Activated T-cell treated with anti-CD3 and anti-CD28 coated beads for 24 hours (primary cell): Measurements from ENCODE around the gene MSX1.

Experiments
- DNase-seq: peaks from one replicate; pipeline ENCODE4 v3.0.0-alpha.2; 2020; ENCODE audit warnings: low read depth

The MSX1 gene

GRCh38 chr4:4858527-4859324, 739 bp upstream of the MSX1 start:
- DNase-seq: no peak

- DNase-seq: no peak
Measured at GRCh38 chr4:4859799-4860599, 534 bp downstream of the MSX1 start.

DNA sequence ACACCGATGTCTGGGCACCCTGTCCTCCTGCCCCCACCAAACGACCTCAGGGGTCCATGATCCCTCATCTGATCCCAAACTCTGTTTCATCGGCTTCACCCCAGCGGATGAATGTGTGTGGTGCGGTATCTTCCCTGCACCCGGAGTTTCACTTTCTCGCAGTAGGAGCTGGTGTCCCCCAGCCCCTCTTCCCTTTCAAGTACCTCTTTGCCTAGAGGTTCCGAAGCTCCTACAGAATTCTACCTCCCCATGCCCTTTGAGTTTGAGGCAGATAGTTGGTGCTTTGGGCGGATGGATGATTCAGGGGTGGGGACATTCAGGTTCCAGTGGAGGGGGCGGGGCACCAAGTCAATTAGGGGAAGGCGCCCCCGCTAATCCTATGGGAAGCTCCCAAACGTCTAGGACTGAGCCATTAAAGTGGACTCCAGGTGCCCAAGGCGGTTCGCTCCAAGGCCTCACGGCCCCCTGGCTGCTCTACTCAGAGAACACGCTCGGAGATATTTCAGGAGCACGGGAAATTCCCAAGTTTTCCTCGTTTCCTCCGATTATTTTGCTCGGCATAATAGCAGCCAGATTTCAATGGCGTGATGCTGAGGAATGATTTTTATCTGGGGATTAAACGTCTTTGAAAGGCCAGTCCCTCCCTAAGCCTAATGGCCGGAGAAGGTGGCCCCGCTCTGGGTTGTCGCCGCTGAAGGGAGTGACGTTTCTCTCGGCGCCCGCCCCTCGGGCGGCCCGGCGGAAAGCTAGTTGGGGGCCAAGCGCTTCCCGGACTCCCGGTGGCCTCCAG, 1.3 kb downstream of the MSX1 start:
- no peak for DNase-seq

- no peak for DNase-seq
Measured at GRCh38 chr4:4861390-4862018, 2.0 kb downstream of the MSX1 start.

- no peak for DNase-seq
Measured at GRCh38 chr4:4862071-4862551, 2.6 kb downstream of the MSX1 start.

- no peak for DNase-seq
Measured at GRCh38 chr4:4862665-4863482, 3.4 kb downstream of the MSX1 start.

DNA sequence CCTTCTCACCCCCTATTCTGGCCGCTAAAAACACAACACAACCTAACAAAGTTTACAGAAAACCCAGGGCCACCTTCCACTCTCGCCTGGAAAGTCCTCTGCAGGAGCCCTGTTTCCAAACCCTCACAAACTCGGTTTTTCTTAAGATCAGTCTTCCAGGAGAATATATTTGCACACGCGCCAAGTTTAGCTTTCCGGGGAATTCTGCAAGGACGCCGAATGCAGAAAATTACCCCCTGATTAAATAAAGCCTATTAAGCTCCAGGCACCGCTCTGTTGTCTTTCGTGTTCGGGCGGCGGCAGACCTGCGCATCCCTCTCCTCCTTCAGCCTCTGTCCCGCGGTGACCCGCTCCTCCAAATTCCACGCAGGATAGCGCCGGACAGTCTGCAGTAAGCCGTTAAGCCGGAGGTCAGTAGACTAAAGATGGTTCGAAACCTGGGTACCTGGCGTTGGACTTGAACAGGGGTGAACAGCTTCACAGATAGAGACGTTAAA, 5.0 kb downstream of the MSX1 start:
- no peak for DNase-seq

DNA sequence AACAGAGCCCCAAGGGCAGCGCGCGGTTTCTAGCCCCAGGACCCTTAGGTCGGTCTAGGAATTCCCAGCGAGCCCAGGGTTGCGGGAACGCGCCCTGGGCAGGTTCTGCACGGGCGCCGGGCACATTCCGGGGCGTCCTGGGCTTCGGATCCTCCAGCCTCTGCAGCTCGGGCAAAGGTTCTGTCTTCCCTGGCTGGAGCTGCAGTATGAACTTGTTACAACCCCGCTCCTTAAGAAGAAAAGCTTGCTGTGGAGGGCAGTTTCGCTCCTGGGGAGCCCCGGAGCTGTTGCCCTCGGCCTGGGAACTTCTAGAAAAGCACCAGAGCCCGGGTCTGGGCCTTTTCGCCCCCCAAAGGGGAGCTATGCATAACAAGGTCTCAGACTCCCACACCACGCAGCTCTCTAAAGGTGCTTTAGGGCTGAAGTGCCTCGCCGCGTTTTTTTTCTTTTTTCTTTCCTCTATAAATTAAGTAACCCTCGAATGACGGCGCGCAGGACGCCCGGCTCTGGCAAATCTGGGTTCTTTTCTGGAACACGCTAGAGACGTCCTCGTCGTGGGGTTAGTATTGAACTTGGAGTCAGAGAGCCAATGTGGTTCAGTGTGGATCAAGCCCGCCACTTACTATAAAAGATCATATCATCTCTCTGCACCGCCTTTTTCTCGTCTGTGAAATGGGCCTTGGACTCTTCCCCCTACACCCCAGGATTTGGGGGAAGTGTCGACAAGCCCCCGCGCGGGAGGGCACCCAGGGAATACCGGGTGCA, 5.7 kb downstream of the MSX1 start:
- DNase-seq: no peak

- DNase-seq: no peak
Measured at GRCh38 chr4:4865705-4866123, 6.2 kb downstream of the MSX1 start.

GRCh38 chr4:4866124-4866865, 6.8 kb downstream of the MSX1 start:
- DNase-seq: no peak

DNA sequence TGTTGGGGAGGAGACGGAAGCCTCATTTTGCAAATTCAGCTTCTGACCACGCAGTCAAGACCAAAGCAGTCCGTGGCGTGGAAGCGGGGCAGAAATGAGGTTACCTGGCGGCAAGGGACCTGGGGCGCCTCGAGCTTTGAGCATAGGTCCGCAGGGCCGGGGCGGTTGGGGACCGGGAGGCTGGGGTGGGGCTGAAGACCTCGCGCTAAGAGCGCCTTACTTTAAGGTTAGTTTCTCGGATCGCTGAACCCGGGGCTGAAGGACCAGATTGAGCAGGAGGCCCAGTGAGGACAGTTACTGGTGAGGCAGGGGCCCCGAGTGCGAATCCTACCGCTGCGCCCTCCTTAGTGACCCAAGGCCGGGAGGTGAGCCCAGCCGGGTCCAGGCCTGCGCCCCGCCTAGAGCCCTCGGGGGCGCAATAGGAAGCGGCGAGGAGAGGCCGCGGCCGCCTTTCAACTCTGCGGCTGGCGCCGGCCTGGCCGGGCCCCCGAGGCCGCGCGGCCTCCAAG, 7.5 kb downstream of the MSX1 start:
- no peak for DNase-seq

DNA sequence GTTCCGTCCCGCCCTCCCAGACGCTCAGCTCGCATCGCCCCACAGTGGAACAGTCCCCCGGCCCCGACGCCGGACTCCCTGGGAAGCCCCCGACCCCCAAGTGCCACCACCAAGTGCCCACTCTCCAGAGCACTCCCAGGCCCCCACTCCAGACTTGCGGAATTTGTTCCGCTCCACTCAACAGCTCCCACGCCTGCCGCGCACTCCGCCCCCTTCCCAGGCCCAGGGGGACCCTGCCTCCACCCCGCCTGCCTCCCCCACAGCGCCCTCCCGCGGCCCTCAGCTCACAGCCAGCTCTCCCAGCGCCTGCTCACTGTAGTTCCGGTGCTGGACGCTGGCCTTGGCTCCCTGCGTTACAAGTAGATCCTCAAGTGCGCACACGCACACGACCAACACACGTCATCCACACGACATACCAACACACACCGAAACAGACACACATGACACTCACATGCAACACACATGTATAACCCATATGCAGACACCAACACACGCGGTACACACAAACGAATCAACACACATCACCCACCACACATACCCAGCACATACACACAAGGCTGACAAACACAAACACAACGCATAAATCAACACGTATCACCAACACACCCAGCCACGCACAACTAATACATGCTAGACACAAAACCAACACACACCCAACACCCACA, 8.0 kb downstream of the MSX1 start:
- no peak for DNase-seq

DNA sequence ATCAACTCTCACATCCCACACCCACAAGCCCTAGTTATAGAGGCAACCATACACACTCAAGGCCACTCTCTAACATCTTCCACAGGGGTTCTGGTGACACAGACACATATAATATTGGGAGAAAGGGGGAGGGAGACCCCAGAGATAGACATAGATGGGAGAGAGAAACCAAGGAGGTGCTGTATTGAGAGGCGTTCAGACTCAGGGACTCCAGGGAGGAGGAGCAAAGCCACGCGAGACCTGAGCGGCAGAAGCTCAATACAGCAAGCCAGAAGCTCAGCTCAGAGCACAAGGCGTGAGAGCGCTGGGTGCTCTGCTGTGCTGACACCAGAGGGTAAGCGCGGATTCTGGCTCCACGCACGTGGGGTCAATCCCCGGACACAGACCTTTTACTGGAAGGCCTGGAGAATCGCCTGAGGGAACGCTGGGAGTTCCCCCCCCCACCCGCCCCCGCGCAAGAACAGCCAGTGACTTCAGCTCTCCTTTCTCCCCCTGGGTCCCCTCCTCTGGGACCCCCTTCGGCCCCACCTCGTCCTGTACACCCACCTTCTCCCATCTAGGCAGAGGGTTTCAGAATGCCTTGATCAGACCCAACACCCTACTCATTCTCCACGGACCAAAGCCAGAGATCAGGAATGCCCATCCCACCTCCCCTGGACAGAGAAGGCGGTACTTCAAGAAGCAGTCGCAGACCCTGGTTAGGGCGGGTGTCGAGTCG, 8.7 kb downstream of the MSX1 start:
- DNase-seq: no peak

GRCh38 chr4:4868758-4869723, 9.6 kb downstream of the MSX1 start:
- DNase-seq: no peak

- no peak for DNase-seq
Measured at GRCh38 chr4:4869731-4870571, 10.5 kb downstream of the MSX1 start.
